Endothelial cell of hepatic sinusoid (primary cell): ENCODE measurements around the gene NRXN3.
"Not testable (repeated sequence)": the region's sequence is repeated elsewhere in the genome, so short reads cannot be mapped to it uniquely, and the experiment has no call there.

Experiments used
- in situ Hi-C: cut with HindIII; loops from 2 replicates; pipeline ENCODE4 v1.10.0; 2017; ENCODE audit warnings: low sequenced_read_pairs

Gene NRXN3

DNA sequence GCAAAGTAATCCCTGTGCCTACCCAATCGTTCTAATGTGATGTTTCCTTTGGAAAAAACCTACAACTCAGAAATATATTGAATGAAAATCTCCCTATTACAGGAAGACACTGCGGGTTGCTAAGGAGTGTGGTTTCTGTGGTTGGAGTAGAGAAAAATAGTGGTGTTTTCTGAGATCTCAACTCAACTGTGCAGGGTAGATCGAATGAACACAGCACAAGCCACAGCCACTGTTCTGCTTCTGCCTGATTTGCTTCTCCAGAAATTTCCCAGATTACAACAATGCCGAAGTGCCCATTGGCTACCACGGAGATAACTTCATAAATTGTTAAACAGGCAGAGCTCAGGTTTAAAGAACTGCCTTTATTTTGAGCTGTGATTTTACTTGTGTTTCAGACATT is 1560.8 kb downstream of the NRXN3 start:
- in situ Hi-C loops, result no loop called here

DNA sequence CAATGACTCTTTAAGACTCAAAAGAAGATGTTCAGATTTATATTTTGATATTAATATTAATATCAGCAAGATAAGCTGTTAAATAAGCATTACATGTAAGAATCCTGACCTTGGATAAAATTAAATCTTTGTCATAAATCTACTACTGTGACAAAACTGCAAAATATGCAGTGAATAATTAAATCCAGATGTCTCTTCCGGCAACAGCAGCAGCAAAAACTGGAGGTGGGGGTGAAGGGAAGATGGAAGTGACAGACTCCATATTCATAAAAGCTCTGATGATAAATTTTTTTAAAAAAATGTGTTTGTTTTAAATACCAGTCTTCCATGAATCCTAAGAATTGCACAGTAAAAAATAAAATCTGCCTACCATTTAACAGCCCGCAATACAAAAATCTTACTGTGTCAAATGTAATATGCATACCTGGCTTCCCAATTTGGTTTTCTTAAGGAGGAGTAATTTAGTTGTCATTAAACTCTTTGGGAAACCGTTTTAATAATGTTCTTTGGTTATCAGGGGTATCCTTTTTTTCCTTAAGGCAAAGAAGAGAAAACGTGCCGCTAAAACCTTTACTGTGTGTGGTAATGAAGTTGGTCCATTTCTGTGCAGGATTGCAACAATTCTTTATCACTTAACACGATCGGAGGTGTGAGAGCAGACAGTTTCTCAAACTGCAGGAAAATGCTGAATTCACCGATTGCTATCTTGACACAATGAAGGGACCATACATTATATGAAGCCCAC is 1562.9 kb downstream of the NRXN3 start:
- in situ Hi-C loops, result no loop called here

- in situ Hi-C loops, result no loop called here
Observed at GRCh38 chr14:79734151-79734550, 1564.0 kb downstream of the NRXN3 start.

DNA sequence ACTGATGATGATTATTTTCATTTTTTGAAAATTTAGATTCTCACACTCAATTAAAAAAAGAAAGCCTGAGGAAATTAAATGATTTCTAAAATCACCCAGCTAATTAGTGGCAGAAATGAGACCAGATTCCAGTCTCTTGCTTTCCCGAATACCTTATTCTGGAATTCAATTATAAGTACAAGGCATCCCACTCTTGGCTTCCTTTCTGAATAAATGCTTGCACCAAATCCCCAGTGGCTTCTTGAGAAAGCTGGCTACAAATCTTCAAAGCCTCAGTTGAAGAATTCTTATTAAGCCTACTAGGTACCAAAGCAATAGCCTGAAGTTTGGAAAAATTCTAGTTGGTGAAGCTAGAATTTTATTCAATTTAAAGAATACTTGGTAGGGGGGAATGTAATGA is 1564.5 kb downstream of the NRXN3 start:
- in situ Hi-C loops, result no loop called here

DNA sequence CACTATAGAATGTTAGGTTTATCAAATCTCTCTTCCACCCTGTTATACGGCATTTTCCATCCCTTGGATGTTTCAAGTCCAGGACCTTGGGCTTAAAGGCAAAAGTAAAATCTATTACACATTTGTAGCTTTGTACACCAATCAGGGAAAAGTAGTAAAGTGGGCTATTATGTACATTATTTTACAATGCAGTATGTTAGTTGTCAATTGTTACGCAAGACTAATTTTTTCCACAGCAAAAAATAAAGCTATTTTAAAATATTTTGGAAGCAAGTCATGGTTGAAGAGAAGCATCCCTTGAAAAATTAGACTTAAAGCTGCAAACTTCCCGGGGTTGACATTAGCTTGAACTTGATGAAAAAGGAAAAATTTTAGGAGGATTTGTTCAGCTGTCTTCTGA is 1564.9 kb downstream of the NRXN3 start:
- in situ Hi-C loops, result no loop called here

- in situ Hi-C loops, result no loop called here
Observed at GRCh38 chr14:79740066-79740601, 1570.0 kb downstream of the NRXN3 start.

DNA sequence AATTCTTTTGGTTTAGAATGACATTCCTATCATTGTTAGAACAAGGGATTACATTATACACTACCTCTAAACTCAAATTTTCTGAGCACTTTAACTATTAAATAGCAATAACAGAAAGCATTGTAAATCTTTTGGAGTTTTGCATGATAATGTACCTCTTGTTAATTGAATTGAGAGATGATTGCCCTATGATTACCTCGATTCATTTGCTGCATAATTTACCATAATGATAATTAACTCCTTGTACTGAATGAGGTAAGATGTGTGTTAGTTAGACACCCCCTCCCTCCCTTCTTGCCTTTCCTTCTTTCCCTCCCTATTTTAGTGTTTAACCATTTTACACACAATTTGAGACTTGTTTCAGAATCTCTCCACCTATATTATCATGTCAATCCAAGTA is 1572.0 kb downstream of the NRXN3 start:
- in situ Hi-C loops, result no loop called here

- in situ Hi-C loops, result loop anchor here (5.0 kb wide), 1 partner anchor 48 kb away; no protein-coding TSS in a partner anchor
Observed at GRCh38 chr14:79745046-79745445, 1574.9 kb downstream of the NRXN3 start.

DNA sequence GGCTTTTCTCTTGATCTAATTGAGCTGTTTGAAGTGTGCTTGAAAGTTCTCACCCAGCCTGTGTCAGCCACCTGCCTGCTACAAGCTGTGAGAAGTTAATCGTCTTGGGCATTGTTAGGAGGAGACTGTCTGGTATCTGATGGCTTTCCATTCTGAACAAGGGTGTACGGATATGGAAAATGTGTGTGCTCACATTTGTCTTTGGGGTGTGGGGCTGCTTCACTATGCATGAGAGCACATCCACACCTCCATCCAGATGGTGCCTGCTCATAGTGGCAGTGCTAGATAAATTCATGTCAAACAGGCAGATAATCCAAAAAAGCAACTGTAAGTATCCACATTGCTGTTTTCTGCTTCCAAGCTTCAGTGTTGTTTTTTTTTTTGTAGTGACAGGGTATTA is 1578.9 kb downstream of the NRXN3 start:
- in situ Hi-C loops, result loop anchor here (5.0 kb wide), 1 partner anchor 52 kb away; no protein-coding TSS in a partner anchor

GRCh38 chr14:79758985-79759384 is 1588.8 kb downstream of the NRXN3 start:
- in situ Hi-C loops, result no loop called here

GRCh38 chr14:79764323-79764722 is 1594.2 kb downstream of the NRXN3 start:
- in situ Hi-C loops, result no loop called here

GRCh38 chr14:79766511-79766910 is 1596.3 kb downstream of the NRXN3 start:
- in situ Hi-C loops, result no loop called here

DNA sequence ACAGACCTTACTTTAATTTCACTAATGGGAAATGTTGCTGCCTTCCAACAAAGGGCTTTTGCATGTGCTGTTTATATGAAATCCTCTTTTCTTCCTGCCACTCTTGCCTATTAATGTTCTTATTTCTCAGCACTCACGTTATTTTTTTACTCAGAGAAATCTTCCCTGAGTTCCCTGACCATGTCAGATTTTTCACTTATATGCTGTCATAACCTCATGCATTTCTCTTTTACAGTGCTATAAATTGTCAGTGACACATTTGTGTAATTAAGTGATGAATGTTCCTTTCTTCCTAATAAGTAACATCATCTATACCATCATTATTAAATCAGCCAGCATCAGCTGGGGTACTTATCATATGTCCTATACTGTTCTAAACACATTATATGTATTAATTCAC is 1597.1 kb downstream of the NRXN3 start:
- in situ Hi-C loops, result no loop called here

DNA sequence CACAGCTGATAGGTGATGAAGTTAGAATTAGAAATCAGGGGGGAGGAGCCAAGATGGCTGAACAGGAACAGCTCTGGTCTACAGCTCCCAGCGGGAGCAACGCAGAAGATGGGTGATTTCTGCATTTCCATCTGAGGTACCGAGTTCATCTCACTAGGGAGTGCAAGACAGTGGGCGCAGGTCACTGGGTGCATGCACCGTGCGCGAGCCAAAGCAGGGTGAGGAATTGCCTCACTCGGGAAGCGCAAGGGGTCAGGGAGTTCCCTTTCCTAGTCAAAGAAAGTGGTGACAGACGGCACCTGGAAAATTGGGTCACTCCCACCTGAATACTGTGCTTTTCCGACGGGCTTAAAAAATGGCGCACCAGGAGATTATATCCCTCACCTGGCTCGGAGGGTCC is 1597.5 kb downstream of the NRXN3 start:
- in situ Hi-C loops, result not testable (repeated sequence)

DNA sequence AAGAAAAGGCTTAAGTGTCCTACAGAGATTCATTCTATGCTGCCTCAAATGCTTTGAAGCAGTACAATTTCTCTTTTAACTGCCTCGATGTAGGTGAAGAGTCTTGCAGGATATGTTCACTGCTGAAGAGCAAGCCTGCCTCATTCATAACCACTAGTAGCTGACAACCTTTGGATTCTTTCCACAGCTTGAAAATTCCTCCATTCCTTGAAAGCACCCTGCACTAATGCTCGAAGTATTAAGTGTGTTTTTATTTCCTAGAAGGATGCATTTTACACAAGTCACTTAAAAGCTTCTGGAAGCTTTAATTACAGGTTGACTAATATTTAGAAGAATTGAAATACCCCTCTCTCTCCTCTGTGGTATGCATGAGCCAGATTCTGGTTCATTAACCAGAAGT is 1611.7 kb downstream of the NRXN3 start:
- in situ Hi-C loops, result no loop called here

GRCh38 chr14:79783041-79783440 is 1612.9 kb downstream of the NRXN3 start:
- in situ Hi-C loops, result no loop called here

DNA sequence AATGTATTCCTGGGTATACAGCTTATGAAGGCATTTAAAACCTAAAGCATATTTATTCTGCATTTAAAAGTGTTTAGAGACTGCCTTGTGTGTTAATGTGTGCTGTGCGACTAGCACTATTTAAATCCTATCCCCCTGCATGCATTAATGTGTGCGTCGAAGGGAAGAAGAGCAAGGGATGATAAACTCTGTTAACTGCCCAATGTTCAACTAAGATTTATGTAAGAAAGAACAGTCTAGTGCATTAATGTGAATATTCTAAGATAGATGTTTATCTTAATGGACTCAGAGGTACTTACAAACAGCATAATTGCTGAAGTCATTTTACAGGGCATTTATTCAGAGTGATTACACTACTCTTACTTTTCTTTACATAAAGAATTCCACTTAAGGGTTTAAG is 1616.3 kb downstream of the NRXN3 start:
- in situ Hi-C loops, result no loop called here

DNA sequence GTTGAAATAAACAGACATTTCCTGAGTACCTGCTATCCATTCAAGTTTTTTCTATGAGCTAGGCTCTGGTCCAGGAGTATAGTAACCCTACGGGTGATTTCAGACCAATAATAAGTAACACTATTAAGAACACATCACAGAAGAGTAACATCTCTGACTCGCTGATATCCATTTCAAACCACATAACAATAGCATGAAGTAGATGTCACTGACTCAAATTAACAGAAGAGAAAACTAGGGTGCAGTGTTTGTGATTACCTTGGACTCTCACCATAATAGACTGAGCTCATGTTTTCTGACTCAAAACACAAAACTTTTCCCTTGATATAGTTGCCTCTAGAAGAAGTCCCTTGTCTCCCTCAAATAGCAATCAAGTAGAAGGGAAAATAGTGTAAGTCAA is 1618.2 kb downstream of the NRXN3 start:
- in situ Hi-C loops, result no loop called here

GRCh38 chr14:79791055-79791732 is 1621.0 kb downstream of the NRXN3 start:
- in situ Hi-C loops, result no loop called here

DNA sequence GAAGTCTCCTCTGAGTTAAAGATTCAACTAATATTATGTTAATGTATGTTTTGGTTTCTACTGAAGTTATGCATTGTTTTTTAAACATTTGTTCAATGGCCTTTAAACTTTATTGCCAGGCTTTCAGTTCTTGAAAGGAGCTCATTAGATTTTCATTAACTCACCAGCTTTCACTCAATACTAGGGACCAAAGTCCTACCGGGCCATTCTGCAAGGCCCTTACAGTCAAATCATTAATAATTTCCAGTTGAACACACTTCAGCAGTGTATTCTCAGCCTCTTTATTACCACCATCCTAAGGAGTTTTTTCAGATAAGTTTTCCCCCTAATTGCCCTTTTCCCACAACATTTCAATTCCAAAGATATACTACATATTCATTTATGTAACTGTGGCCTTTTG is 1631.9 kb downstream of the NRXN3 start:
- in situ Hi-C loops, result no loop called here

- in situ Hi-C loops, result no loop called here
Observed at GRCh38 chr14:79805636-79806035, 1635.5 kb downstream of the NRXN3 start.
